Right lung (tissue), 5 donors: ENCODE data around the gene PSMD8. TPM values are rescaled to one million over a fixed set of nuclear protein-coding genes. Genes with fewer than 3 reads are reported as not detected.

Source experiments
- DNase-seq, 2 donors: peaks; one replicate each; pipeline ENCODE4 v3.0.0-alpha.2; 2013
- polyA plus RNA-seq, 5 donors: library from polyadenylated mRNA; unstranded; fragments of 120-200 nt; gene quantifications; one replicate each; pipeline versions ENCODE4 v1.2.1 to v1.2.3, GENCODE V29; 2013; ENCODE audit warnings: inconsistent platforms in 1 of 5, low replicate concordance in 1 of 5; ENCODE audit not compliant: insufficient read length in 5 of 5, insufficient read depth in 1 of 5

The PSMD8 gene
- polyA plus RNA-seq, 5 donors: 116 to 163 (median 134) TPM

- no peak for DNase-seq
Observed at GRCh38 chr19:38386300-38386970, 12.1 kb downstream of the PSMD8 start.

- DNase-seq: no peak
Observed at GRCh38 chr19:38386971-38387549, 12.7 kb downstream of the PSMD8 start.

- DNase-seq: peak in 1 of 2 donors; percentile 55
Observed at GRCh38 chr19:38387550-38388348, 13.4 kb downstream of the PSMD8 start, which contains the start of gene GGN. Gene GGN (minus strand): TSS chr19:38388034. CDS start chr19:38387261, 773 bp downstream.

GRCh38 chr19:38388349-38389100, 14.2 kb downstream of the PSMD8 start, which contains the start of gene SPRED3:
Gene SPRED3 (plus strand): TSS chr19:38388697. CDS start chr19:38390303, 1,606 bp downstream.
- DNase-seq: no peak

GRCh38 chr19:38389101-38389925, 14.9 kb downstream of the PSMD8 start:
- DNase-seq: no peak

GRCh38 chr19:38389957-38390924, 15.9 kb downstream of the PSMD8 start:
- DNase-seq: no peak

- DNase-seq: no peak
Observed at GRCh38 chr19:38391911-38392464, 17.6 kb downstream of the PSMD8 start.

GRCh38 chr19:38392707-38393308, 18.4 kb downstream of the PSMD8 start:
- DNase-seq: no peak

- DNase-seq: no peak
Observed at GRCh38 chr19:38394488-38394887, 20.1 kb downstream of the PSMD8 start.

- no peak for DNase-seq
Observed at GRCh38 chr19:38395381-38396114, 21.2 kb downstream of the PSMD8 start.

GRCh38 chr19:38399081-38399480, 24.7 kb downstream of the PSMD8 start:
- DNase-seq: no peak

- DNase-seq: no peak
Observed at GRCh38 chr19:38399537-38399936, 25.2 kb downstream of the PSMD8 start.

- no peak for DNase-seq
Observed at GRCh38 chr19:38400361-38400760, 26.0 kb downstream of the PSMD8 start.

- DNase-seq: no peak
Observed at GRCh38 chr19:38401148-38401547, 26.8 kb downstream of the PSMD8 start.

GRCh38 chr19:38402623-38402966, 28.2 kb downstream of the PSMD8 start:
- no peak for DNase-seq

GRCh38 chr19:38402967-38403674, 28.8 kb downstream of the PSMD8 start, which contains the start of gene FAM98C:
Gene FAM98C (plus strand): TSS chr19:38403093. CDS start chr19:38403154, 61 bp downstream.
- peak; percentile 97 to 98 for DNase-seq

- no peak for DNase-seq
Observed at GRCh38 chr19:38404858-38405257, 30.5 kb downstream of the PSMD8 start.

GRCh38 chr19:38405276-38405675, 30.9 kb downstream of the PSMD8 start:
- DNase-seq: no peak
